ENCODE measurements around the gene SOCS6.

The SOCS6 gene

DNA sequence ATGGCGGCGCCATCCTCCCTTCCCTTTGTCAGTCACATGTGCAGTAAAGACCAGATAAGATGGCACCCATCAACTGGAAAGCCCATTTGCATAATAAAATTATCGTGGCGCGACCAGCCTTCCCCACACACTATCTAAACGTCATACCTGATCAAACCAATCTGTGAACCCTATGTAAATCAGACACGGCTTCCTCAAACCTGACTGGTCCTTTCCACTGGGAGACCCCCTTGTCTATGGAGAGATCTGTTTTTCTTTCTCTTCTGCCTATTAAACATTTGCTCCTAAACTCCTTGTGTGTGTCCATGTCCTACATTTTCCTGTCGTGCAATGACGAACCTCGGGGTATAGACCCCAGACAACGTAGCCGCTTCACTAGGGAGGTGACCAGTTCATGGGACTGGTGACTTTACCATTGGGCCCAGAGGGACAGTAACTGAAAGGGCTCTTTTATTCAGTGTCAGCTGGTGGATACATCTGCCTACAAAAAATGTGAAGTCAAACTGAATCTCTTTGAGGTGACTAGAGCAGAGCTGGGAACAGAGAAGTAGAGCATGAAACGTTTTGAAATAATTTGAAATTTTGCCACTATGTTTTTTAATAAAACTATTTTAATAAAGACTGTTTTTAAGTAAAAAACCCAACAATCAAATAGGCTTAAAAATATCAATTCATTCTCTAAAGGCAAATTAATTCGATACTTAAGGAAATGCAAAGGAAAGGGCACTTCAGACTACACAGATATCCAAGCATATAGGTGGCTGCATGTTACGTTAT is 87.5 kb downstream of the SOCS6 start:
- H3K9me3 Mint-ChIP-seq, result no peaks in the 10 kb centered on the region
- DNase-seq (ENCODE audit: low spot score in 2 of 2) (no peak), ATAC-seq (no peak)
- no peak overlapping the region for H3K4me3 Mint-ChIP-seq
- H3K36me3 Mint-ChIP-seq, result no peaks in the 10 kb centered on the region
- H3K4me1 Mint-ChIP-seq, result no peaks in the 10 kb centered on the region
- H3K27ac Mint-ChIP-seq, result no peak overlapping the region

DNA sequence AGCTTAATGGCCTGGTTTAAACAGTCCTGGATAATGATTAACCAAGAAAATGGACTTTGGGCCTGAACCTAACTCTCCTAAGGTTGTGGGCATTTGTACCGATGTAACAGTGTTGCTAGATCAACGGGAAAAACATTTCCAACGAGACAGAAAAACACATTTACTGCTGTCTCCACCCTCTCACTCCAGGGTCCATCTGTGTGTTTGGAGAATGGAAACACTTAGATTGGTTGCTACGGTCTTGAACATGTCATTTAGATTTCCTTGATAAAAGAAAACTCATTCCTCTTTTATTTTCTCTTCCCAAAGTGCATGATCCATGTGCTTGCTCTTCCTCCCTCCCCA is 88.0 kb downstream of the SOCS6 start:
- Mint-ChIP-seq H3K4me1 (no peaks in the 10 kb centered on the region), H3K4me3 (no peak overlapping the region), H3K9me3 (no peaks in the 10 kb centered on the region), H3K36me3 (no peaks in the 10 kb centered on the region), H3K27ac (no peak overlapping the region)
- DNase-seq (ENCODE audit: low spot score in 2 of 2), result no peak
- no peak for ATAC-seq

DNA sequence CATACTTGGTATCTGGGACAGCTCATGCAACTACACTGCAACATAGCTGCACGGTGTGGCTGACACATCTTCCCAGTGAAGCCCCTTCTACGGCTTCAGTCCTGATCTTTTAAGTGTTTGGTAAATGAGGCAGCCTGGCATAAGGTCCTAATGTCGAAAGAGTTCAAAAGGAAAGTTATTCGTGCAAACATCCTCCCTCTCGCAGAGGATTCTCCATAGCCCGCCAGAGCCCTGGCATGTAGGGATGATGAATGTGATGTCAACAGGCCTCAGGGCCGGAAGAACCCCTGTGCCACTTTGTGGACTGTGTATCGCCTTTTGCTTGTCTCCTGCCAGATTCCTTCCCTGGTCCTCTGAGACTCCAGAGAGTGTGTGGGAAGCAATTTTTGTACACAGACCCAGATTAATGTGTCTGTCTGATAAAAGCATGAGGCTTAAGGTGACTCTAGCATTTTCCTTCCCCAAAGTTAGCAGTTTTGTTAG is 88.5 kb downstream of the SOCS6 start:
- no peak for ATAC-seq
- Mint-ChIP-seq H3K36me3 (no peaks in the 10 kb centered on the region), H3K4me3 (no peak overlapping the region), H3K9me3 (no peaks in the 10 kb centered on the region), H3K4me1 (no peaks in the 10 kb centered on the region), H3K27ac (no peak overlapping the region)
- DNase-seq (ENCODE audit: low spot score in 2 of 2), result no peak

DNA sequence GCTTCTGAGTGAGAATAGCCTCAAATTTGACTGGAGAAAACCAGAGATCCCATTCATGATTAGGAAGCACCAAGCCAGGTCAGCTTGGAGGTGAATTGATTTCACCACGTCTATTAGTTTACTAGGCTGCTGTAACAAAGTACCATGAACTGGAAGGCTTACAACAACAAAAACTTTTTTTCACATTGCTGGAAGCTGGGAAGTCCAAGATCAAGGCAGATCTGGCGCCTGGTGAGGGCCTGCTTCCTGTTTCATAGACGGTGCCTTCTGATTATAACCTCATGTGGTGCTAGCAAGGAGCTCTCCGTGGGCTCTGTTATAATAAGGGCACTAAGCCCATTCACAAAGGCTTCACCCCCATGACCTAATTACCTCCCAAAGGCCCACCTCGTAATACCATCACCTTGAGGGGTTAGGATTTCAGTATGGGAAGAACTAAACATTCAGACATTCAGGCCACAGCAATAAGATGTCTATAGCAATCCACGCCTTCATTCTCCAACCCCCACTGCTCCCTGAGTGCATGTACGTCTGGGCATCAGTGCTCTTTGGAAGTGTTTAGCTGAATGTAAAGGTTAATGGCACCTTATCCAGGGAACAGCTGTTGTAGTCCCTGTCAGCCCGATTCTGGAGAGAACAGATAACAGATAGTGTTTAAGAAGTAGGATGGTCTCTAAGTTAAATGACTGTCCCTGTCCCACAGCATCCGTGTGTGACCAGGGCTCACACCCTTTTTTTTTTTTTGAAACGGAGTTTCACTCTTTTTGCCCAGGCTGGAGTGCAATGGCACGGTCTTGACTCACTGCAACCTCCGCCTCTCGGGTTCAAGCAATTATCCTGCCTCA is 89.2 kb downstream of the SOCS6 start:
- ATAC-seq, result no peak
- Mint-ChIP-seq H3K4me3 (no peak overlapping the region), H3K36me3 (no peaks in the 10 kb centered on the region)

More for the DNA sequence above, 89.2 kb downstream of the SOCS6 start:
- Mint-ChIP-seq H3K27ac (no peak overlapping the region), H3K9me3 (no peaks in the 10 kb centered on the region), H3K4me1 (no peaks in the 10 kb centered on the region)
- DNase-seq (ENCODE audit: low spot score in 2 of 2), result no peak

Measured in stimulated activated effector memory CD8-positive, alpha-beta T cell treated with anti-CD3 and anti-CD28 coated beads, Interleukin-12 subunit alpha, Interleukin-12 subunit beta, amount 100 ng/mL, for 72 hours (primary cell).